HepG2 (cell line): Measurements from ENCODE around the gene M1AP. TPM values are rescaled to one million over a fixed set of nuclear protein-coding genes. Genes with fewer than 3 reads are reported as not detected.

ENCODE experiments used
- AKAP8 ChIP-seq: sonication (generic); formaldehyde crosslinking; IDR thresholded peaks from 2 replicates; pipeline ENCODE4 v1.5.1; 2020; ENCODE audit warnings: mild to moderate bottlenecking, missing genetic modification reagents
- HNRNPK ChIP-seq: fragments of 200-400 bp; formaldehyde crosslinking; IDR thresholded peaks from 2 replicates; pipeline ENCODE4 v1.6.1; 2018; ENCODE audit warnings: low read length, low read depth, moderate library complexity, mild to moderate bottlenecking; ENCODE audit not compliant: poor library complexity, severe bottlenecking
- MZF1 ChIP-seq: sonication (generic); formaldehyde crosslinking; IDR thresholded peaks from 2 replicates; pipeline ENCODE4 v1.8.1; 2023; ENCODE audit warnings: mild to moderate bottlenecking, missing genetic modification reagents, borderline replicate concordance
- RFX3 ChIP-seq: IDR thresholded peaks from 2 replicates; pipeline ENCODE4 v1.6.1; 2016; ENCODE audit warnings: missing biosample characterization, missing genetic modification reagents
- U2AF2 ChIP-seq: fragments of 200-400 bp; formaldehyde crosslinking; IDR thresholded peaks from 2 replicates; pipeline ENCODE4 v1.6.1; 2017; ENCODE audit warnings: low read depth, mild to moderate bottlenecking, low read length
- ZFP90 ChIP-seq: sonication (generic); formaldehyde crosslinking; IDR thresholded peaks from 2 replicates; pipeline ENCODE4 v1.8.0; 2022; ENCODE audit warnings: missing genetic modification reagents, mild to moderate bottlenecking, inconsistent platforms, borderline replicate concordance
- ZFY ChIP-seq: sonication (generic); formaldehyde crosslinking; IDR thresholded peaks from 2 replicates; pipeline ENCODE4 v1.4.0; 2020; ENCODE audit warnings: missing genetic modification reagents
- ZNF652 ChIP-seq: IDR thresholded peaks from 2 replicates; pipeline ENCODE4 v1.6.1; 2016; ENCODE audit warnings: low read depth, borderline replicate concordance
- ZNF775 ChIP-seq: sonication (generic); formaldehyde crosslinking; IDR thresholded peaks from 2 replicates; pipeline ENCODE4 v1.4.0; 2020; ENCODE audit warnings: missing genetic modification reagents, mild to moderate bottlenecking, moderate library complexity, borderline replicate concordance
- ZNF878 ChIP-seq: sonication (generic); formaldehyde crosslinking; IDR thresholded peaks from 2 replicates; pipeline ENCODE4 v1.8.1; 2023; ENCODE audit warnings: mild to moderate bottlenecking, missing genetic modification reagents, moderate library complexity
- polyA plus RNA-seq, 8 experiments: library from polyadenylated mRNA; depleted of rRNA in 3 of 8; stranded (reverse) in 7 of 8; unstranded in 1 of 8; fragments of >200 nt; fragmentation: Illumina TruSeq in 4 of 8; extraction: Trizol in 4 of 8; gene quantifications; 2 replicates each; pipeline versions ENCODE4 v1.2.1 to v1.2.3, GENCODE V29; 2011 to 2016; ENCODE audit warnings: low read depth in 4 of 8, missing spikeins in 1 of 8, mixed read lengths in 1 of 8; ENCODE audit not compliant: insufficient read depth in 1 of 8
- total RNA-seq, 5 experiments: library from RNA; depleted of rRNA; stranded (reverse); fragments of >200 nt; fragmentation: Illumina TruSeq; extraction: Trizol; gene quantifications; 2 replicates each; pipeline ENCODE4 v1.2.3, GENCODE V29; 2016; ENCODE audit warnings: low read depth in 1 of 5
- TF ChIP-seq, protein P1 (sequence below): sonication (generic); formaldehyde crosslinking; IDR thresholded peaks from 2 replicates; pipeline ENCODE4 v1.5.1; 2020; ENCODE audit warnings: missing genetic modification reagents, mild to moderate bottlenecking, borderline replicate concordance
- TF ChIP-seq, protein P2 (sequence below): sonication (generic); formaldehyde crosslinking; IDR thresholded peaks from 2 replicates; pipeline ENCODE4 v1.8.1; 2023; ENCODE audit warnings: missing genetic modification reagents, mild to moderate bottlenecking, borderline replicate concordance
- TF ChIP-seq, protein P3 (sequence below): sonication (generic); formaldehyde crosslinking; IDR thresholded peaks from 2 replicates; pipeline ENCODE4 v1.4.0; 2020; ENCODE audit warnings: missing genetic modification reagents

The M1AP gene
- total and polyA plus RNA-seq, 2 of the 13 experiments (the other 11 are each of a cell fraction or from before 2014, with no cell fraction given) = not detected

DNA sequence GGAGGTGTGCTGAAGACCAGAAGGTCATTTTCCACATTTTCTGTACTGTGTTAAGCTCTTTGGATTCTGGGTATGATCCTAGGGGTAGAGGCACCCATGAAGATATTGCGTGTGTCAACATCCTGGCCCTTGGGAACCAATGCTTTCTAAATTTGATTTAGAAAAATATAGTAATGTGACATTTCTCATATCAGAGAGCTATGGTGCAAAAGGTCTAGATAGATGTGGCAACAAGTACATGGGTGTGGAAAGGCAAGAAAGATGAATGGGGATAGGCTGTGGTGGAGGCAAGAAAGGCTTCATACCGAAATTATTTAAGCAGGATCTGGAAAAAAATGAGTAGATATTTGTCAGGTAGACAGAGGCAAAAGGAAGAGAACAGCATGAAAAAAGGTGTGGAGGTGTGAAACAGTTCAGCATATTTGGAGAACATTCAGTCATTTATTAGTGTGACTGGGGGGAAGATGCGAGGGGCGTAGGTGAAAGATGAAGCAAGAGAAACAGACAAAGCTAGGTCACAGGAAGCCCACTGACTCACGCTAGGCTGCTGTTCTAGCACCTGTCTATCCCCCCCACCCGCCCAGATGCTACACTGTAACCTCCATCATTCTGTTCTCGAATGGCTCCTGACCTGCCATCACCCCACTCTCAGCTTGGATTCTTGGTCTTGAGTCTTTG, 81.9 kb downstream of the M1AP start (continued):
- TF ChIP-seq AKAP8 (CRISPR knock-in tag) (no peak), MZF1 (no peak), ZFY (CRISPR knock-in tag) (no peak), ZNF775 (CRISPR knock-in tag) (no peak), ZFP90 (CRISPR knock-in tag) (no peak), ZNF652 (CRISPR knock-in tag) (no peak), ZNF878 (CRISPR knock-in tag) (no peak), HNRNPK (no peak), U2AF2 (no peak), RFX3 (CRISPR knock-in tag) (no peak)
- TF ChIP-seq, protein P1, sequence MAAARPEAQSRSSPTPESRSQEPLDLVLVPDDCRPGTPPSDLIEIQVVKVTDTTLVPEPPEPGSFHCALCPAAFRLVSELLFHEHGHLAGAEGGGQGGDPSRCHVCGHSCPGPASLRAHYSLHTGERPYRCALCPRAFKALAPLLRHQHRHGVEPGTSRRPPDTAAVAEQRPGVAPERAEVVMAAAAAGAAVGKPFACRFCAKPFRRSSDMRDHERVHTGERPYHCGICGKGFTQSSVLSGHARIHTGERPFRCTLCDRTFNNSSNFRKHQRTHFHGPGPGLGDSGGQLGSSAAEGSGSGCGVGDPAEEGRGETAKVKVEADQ (CRISPR knock-in tag) = no peak
- TF ChIP-seq, protein P2, sequence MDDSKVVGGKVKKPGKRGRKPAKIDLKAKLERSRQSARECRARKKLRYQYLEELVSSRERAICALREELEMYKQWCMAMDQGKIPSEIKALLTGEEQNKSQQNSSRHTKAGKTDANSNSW = no peak
- TF ChIP-seq, protein P3, sequence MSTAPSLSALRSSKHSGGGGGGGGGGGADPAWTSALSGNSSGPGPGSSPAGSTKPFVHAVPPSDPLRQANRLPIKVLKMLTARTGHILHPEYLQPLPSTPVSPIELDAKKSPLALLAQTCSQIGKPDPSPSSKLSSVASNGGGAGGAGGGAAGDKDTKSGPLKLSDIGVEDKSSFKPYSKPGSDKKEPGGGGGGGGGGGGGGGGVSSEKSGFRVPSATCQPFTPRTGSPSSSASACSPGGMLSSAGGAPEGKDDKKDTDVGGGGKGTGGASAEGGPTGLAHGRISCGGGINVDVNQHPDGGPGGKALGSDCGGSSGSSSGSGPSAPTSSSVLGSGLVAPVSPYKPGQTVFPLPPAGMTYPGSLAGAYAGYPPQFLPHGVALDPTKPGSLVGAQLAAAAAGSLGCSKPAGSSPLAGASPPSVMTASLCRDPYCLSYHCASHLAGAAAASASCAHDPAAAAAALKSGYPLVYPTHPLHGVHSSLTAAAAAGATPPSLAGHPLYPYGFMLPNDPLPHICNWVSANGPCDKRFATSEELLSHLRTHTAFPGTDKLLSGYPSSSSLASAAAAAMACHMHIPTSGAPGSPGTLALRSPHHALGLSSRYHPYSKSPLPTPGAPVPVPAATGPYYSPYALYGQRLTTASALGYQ = no peak
